ENCODE results near the gene OSBPL8. TPM values are rescaled to one million over a fixed set of nuclear protein-coding genes. Genes with fewer than 3 reads are reported as not detected.
"Not testable (repeated sequence)": the region's sequence is repeated elsewhere in the genome, so short reads cannot be mapped to it uniquely, and the experiment has no call there.

Gene OSBPL8
- total RNA-seq, 1 donor, result 162 TPM

DNA sequence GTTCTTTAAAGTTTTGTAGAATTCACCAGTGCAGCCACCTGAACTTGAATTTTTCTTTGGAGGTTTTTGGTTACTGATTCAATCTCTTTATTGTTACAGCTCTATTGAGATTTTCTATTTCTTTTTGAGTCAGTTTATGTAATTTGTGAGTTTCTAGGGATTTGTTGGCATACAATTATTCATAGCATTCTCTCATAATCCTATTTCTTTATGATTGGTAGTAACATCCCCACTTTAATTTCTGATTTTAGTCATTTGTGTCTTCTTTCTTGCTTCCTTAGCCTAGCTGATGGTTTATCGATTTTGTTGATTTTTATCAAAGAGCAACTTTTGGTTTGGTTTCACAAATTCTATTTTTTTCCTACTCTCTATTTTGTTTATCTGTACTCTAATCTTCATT lies 193.4 kb downstream of the OSBPL8 start:
- H3K27me3 ChIP-seq (ENCODE audit: insufficient read depth, low read length), result no peaks in the 10 kb centered on the region
- no peak overlapping the region for H3K4me3 ChIP-seq (ENCODE audit: low read length)
- no peaks in the 10 kb centered on the region for H3K4me1 ChIP-seq (ENCODE audit: insufficient read depth, low read length)
- no peaks in the 10 kb centered on the region for H3K9me3 ChIP-seq (ENCODE audit: low read depth, low read length)

DNA sequence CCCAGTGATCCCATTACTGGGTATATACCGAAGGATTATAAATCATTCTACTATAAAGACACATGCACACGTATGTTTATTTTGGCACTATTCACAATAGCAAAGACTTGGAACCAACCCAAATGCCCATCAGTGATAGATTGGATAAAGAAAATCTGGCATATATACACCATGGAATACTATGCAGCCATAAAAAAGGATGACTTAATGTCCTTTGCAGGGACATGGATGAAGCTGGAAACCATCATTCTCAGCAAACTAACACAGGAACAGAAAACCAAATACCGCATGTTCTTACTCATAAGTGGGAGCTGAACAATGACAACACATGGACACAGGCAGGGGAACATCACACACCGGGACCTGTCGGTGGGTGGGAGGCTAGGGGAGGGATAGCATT lies 195.4 kb downstream of the OSBPL8 start:
- H3K4me3 ChIP-seq (ENCODE audit: low read length); H3K4me1 ChIP-seq (ENCODE audit: insufficient read depth, low read length); H3K27me3 ChIP-seq (ENCODE audit: insufficient read depth, low read length); H3K9me3 ChIP-seq (ENCODE audit: low read depth, low read length): not testable (repeated sequence)

DNA sequence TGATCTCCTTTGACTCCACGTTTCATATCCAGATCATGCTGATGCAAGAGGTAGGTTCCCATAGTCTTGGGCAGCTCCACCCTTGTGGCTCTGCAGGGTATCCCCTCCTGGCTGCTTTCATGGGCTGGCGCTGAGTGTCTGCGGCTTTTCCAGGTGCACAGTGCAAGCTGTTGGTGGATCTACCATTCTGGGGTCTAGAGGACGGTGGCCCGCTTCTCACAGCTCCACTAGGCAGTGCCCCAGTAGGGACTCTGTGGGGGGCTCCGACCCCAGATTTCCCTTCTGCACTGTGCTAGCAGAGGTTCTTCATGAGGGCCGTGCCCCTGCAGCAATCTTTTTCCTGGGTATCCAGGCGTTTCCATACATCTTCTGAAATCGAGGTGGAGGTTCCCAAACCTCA lies 199.3 kb downstream of the OSBPL8 start:
- Histone ChIP-seq H3K4me3 (ENCODE audit: low read length) (no peak overlapping the region), H3K9me3 (ENCODE audit: low read depth, low read length) (no peaks in the 10 kb centered on the region), H3K27me3 (ENCODE audit: insufficient read depth, low read length) (no peaks in the 10 kb centered on the region), H3K4me1 (ENCODE audit: insufficient read depth, low read length) (no peaks in the 10 kb centered on the region)

DNA sequence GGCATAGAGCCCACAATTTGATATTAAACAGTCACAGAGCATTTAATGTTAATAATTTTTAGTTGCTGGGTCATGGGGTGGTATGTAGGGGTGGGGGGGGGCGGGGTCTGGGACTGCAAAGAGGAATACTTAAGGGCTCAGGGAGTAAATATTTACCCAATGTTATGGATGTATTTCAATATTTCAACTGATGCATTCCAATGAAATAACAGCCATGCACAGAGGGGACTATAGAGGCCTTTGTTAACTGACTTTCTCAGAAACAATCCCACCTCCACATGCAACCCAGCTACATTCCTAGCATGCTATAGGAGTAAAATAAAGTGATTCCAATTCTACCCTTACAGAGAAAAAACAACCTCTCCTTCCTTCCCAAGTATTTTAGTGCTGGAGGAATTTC lies 203.5 kb downstream of the OSBPL8 start:
- Histone ChIP-seq H3K4me1 (ENCODE audit: insufficient read depth, low read length) (no peaks in the 10 kb centered on the region), H3K9me3 (ENCODE audit: low read depth, low read length) (no peaks in the 10 kb centered on the region), H3K4me3 (ENCODE audit: low read length) (no peak overlapping the region), H3K27me3 (ENCODE audit: insufficient read depth, low read length) (no peaks in the 10 kb centered on the region)

DNA sequence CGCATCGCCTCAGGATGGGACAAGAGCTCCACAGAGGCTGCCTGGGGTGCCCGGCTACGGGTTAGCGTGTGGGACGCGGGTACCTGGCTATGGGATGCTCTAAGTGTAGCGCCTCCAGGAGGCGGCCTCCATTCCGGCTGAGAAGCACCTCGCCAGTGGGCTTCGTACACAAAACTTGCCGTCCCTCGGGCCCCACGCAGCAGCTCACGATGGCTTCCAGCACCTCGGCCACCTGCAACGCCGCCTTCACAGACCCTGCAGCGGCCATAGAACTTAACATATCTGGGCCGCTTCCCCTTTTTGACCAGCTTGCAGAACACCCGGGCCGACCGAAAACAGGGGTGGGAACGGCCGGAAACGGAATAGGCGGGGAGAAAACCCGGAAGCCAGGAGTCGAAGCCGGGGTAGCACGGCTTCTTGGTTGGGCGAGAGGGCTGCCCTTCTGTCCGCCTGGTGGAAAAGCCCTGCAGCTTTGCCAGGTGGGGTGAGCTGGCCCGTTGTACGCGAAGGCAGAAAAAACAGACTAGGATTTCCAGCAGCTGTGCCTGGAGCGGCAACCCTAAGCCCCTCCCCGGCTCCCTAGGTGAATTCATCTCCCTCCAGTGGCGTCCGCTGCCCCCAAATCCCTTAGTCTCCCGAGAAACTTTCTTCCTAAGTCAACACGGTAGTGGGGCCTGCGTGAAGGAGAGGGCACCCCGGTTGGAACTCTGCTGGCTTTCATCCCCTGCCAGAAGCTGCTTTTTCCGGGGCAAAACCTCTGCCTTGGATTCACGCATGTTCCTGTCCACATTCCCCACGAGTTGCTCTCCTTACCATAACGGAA lies 211.3 kb downstream of the OSBPL8 start, which contains the start of gene BBS10:
TSS of gene BBS10 (minus strand) at position 337 of the 823 bp plus-strand sequence. CDS start at position 280, 57 bp downstream.
- Histone ChIP-seq H3K4me3 (ENCODE audit: low read length) (peak within 1 kb of the TSS; percentile 57), H3K4me1 (ENCODE audit: insufficient read depth, low read length) (peaks cover 21% of the 10 kb centered on the region), H3K27me3 (ENCODE audit: insufficient read depth, low read length) (no peaks in the 10 kb centered on the region), H3K9me3 (ENCODE audit: low read depth, low read length) (no peaks in the 10 kb centered on the region)

DNA sequence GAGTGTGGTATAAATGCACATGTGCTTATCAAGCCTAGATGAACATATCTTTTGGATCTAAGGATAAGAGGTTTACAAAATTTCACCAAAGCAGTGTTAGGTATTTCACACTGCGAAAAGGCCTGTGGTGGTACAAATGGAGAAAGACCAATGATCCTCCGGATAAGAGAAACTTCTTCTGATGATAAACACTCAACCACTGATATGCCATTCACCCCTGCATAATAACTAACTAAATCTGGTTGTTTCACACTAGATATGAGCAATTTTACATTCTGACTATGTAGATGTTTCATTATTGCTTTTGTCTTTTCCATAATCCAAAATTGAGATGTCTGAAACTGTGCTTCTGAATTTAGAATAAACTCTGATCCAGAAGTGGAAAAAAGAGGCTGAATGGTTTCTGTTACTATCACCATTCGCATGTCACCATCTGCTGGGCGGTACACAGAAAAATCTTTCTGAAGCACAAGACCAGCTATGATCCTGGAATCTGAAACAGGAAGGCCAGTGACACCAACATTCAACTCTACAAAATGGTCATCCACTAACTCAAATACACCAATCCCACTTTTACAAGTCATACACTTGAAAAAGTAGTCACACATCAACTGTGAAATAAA lies 212.7 kb downstream of the OSBPL8 start:
- H3K4me3 ChIP-seq (ENCODE audit: low read length), result no peak overlapping the region
- peaks cover 21% of the 10 kb centered on the region for H3K4me1 ChIP-seq (ENCODE audit: insufficient read depth, low read length)

DNA sequence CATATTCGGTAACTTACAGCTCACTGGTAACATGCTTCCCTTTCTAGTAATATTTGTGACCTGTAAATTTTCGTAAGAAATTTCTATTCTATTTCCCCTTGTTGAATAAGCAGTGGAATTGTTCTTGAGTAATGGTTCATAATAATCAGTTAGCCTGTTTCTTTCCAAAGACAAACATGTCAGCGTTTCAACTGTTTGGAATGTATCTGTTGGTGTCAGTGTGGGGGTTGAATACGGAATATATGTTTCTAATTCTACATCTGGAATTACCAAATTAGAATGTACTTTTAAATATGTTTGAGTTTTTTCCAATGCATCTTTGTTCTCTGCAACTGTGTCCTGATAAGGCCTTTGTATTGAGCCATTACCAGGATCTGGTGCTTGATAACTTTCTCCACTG lies 213.3 kb downstream of the OSBPL8 start:
- Histone ChIP-seq H3K4me3 (ENCODE audit: low read length) (no peak overlapping the region), H3K4me1 (ENCODE audit: insufficient read depth, low read length) (peaks cover 21% of the 10 kb centered on the region), H3K9me3 (ENCODE audit: low read depth, low read length) (no peaks in the 10 kb centered on the region), H3K27me3 (ENCODE audit: insufficient read depth, low read length) (no peaks in the 10 kb centered on the region)

More for the DNA sequence above, 212.7 kb downstream of the OSBPL8 start:
- Histone ChIP-seq H3K27me3 (ENCODE audit: insufficient read depth, low read length) (no peaks in the 10 kb centered on the region), H3K9me3 (ENCODE audit: low read depth, low read length) (no peaks in the 10 kb centered on the region)

DNA sequence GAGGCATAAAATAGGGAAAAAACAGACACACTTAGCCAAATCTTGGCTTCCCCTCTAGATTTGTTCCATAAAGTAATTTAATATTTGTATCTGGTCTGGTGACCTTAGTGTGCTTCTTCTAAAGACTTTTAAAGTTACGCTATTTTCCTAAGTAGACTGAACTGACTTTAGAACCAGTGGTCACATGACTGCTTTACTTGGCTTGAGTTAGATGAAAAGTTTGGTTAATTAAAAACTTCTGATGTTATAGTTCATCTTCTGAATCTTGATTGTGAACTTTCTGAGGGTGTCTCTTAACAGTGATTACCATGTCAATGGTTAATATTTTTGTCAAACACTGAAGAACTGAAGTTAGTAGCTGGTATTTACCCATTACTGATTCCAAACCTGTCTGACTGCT lies 214.0 kb downstream of the OSBPL8 start:
- Histone ChIP-seq H3K27me3 (ENCODE audit: insufficient read depth, low read length) (no peaks in the 10 kb centered on the region), H3K4me3 (ENCODE audit: low read length) (no peak overlapping the region), H3K4me1 (ENCODE audit: insufficient read depth, low read length) (peaks cover 21% of the 10 kb centered on the region), H3K9me3 (ENCODE audit: low read depth, low read length) (no peaks in the 10 kb centered on the region)

DNA sequence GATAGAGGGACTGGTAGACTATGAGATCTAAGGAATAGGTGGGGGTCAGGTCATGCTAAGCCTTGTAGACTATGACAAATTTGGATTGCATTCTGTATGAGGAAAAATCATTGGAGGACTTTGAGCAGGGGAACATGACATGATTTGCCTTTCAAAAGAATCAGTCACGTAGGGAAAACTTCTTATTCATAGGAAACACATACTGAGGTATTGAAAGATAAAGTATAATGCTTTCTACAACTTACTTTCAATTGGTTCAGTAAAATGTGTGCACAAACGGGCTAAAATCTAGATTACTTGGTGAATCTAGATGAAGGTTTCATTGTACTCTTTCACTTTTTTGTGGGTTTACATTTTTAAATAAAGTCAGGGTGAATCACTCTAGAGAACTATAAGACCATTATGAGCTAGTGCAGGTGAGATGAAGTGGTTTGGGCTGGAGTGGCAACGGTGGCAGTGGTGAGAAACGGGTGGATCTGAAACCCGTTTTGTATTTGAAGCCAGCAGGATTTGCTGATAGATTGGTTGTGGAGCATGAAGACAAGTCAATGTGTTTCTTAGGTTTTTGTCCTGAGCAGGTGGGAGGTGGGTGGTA lies 218.0 kb downstream of the OSBPL8 start:
- Histone ChIP-seq H3K27me3 (ENCODE audit: insufficient read depth, low read length) (no peaks in the 10 kb centered on the region), H3K4me3 (ENCODE audit: low read length) (no peak overlapping the region), H3K9me3 (ENCODE audit: low read depth, low read length) (no peaks in the 10 kb centered on the region), H3K4me1 (ENCODE audit: insufficient read depth, low read length) (no peaks in the 10 kb centered on the region)

DNA sequence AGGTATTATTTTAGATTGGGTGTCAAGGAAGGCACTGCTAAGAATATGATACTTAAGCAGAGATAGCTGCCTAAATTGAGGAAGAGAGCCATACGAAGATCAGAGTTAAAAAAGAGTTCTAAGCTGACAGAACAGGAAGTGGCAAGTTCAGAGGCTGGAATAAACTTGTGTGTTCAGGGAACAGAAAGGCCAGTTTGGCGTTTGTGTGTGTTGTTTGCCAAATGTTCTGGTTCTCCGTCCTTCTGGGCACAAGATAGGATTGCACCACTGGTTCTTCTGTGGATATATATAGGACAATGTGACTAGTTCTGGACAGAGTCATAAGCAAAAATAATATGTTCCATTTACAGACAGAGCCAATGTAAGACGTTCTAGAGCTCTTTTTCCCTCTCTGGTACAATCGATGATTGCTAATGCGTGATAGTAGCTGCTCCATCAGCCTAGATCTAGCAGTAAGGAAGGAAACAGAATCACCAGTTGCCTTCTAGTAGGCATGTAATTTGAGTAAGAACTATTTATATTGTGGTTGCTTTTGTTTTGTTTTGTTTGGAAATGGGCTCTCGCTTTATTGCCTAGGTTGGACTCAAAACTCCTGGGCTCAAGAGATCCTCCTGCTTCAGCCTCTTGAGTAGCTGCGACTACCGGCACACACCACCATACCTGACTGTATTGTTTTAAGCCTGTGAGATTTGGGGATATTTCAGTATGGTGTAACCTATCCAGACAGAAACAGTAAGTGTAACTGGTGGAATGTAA lies 218.7 kb downstream of the OSBPL8 start:
- H3K27me3 ChIP-seq (ENCODE audit: insufficient read depth, low read length), result no peaks in the 10 kb centered on the region
- H3K4me3 ChIP-seq (ENCODE audit: low read length), result no peak overlapping the region
- no peaks in the 10 kb centered on the region for H3K4me1 ChIP-seq (ENCODE audit: insufficient read depth, low read length)
- H3K9me3 ChIP-seq (ENCODE audit: low read depth, low read length), result no peaks in the 10 kb centered on the region

DNA sequence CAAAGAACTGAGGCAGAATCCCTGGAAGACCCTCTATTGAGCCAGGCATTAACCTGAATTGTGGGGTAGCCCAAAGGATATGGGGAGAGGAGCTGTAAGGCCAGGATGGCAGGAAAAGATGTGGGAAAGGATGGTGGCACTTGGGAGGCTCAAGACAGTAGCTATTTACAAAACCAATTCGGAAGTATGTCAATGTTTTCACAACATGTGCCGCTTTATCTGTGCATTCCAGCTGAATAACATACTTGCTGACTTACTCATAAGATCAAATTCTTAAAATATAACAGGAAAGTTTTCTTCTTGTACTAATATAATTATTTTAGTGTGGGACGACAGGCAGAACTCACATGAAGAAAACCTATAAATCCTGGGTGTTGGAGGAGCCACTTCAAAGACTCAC lies 222.0 kb downstream of the OSBPL8 start:
- H3K4me3 ChIP-seq (ENCODE audit: low read length), result no peak overlapping the region
- H3K4me1 ChIP-seq (ENCODE audit: insufficient read depth, low read length), result no peaks in the 10 kb centered on the region
- H3K9me3 ChIP-seq (ENCODE audit: low read depth, low read length), result no peaks in the 10 kb centered on the region
- H3K27me3 ChIP-seq (ENCODE audit: insufficient read depth, low read length), result no peaks in the 10 kb centered on the region

DNA sequence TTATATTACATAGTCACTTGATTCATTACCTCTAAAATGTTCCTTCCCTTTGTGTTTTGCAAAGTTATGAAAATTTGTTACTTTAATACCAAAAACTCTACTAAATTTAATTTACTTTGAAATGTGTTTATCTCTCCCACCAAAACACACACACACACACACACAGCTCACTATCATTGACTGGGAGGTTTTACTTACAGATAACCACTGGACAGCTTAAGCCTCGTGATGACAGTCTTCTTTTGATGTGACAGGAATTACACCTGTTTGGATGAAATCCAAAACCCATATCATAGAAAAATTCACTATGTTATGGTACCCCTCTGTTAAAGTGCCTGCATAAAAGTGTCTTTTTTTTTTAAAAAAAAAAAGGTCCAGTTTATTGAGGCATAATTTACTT lies 227.0 kb downstream of the OSBPL8 start:
- Histone ChIP-seq H3K4me3 (ENCODE audit: low read length) (no peak overlapping the region), H3K27me3 (ENCODE audit: insufficient read depth, low read length) (no peaks in the 10 kb centered on the region), H3K4me1 (ENCODE audit: insufficient read depth, low read length) (no peaks in the 10 kb centered on the region), H3K9me3 (ENCODE audit: low read depth, low read length) (no peaks in the 10 kb centered on the region)

DNA sequence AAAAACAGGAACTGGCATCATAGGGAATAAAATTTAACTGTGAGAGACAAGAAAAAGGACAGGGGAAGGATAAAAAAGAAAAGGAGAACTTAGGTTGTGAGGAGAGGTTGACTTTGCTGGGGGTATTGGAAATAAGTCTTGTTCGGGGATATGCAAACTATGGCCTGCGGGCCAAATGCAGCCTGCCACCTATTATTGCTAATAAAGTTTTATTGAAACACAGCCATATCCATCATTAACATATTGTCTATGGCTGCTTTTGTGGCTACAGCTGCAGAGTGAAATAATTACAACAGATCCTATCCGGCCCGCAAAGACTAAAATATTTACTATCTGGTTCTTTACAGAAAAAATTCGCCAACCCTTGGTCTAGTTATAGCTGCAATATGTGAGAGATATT lies 230.0 kb downstream of the OSBPL8 start:
- Histone ChIP-seq H3K4me1 (ENCODE audit: insufficient read depth, low read length) (no peaks in the 10 kb centered on the region), H3K9me3 (ENCODE audit: low read depth, low read length) (no peaks in the 10 kb centered on the region), H3K4me3 (ENCODE audit: low read length) (no peak overlapping the region), H3K27me3 (ENCODE audit: insufficient read depth, low read length) (no peaks in the 10 kb centered on the region)

DNA sequence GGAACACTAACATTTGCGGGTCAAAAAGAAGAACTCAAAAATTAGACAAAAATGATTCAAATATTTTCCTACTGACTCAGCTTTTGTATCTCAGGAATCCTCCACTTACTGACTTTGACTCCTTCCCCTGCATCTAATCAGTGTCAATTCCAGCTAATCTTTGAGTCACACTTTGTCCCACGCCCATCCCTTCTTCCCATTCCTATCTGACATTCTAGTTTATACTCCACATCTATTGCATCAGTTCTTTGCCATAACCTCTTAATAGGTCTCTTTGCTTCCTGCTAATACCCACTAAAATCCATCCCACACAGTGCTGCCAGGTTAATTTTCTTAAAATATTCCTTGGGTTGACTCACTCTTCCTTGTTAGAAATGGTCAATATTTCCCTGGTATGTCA lies 230.4 kb downstream of the OSBPL8 start:
- Histone ChIP-seq H3K4me3 (ENCODE audit: low read length) (no peak overlapping the region), H3K9me3 (ENCODE audit: low read depth, low read length) (no peaks in the 10 kb centered on the region), H3K4me1 (ENCODE audit: insufficient read depth, low read length) (no peaks in the 10 kb centered on the region), H3K27me3 (ENCODE audit: insufficient read depth, low read length) (no peaks in the 10 kb centered on the region)
